ENCODE results near the gene STOML2. TPM values are rescaled to one million over a fixed set of nuclear protein-coding genes. Genes with fewer than 3 reads are reported as not detected.
A peak's percentile ranks its signal among the peaks of the same experiment; 100 is the strongest.

Gene STOML2
- total and polyA plus RNA-seq, 9 of the 15 experiments (the other 6 are each of a cell fraction or from before 2014, with no cell fraction given) = 110 to 220 (median 174) TPM

GRCh38 chr9:35070823-35071813 is 31.8 kb downstream of the STOML2 start:
- CTCF ChIA-PET (ENCODE audit: low intra/inter-chr PET ratio) = interaction anchor here (0.7 kb wide), 1 partner anchor 840 kb away, joined by 3 read pairs; no protein-coding TSS in a partner anchor
- BruUV-seq (replicated peaks) = TSS peak; percentile 41
- Histone ChIP-seq H3K4me1 (replicated peaks in 1 of 2; ENCODE audit: control insufficient read depth in 2 of 2, insufficient read depth in 2 of 2, low read length in 2 of 2) (peaks cover 5 to 15% of the 10 kb centered on the region in 2 experiments; a peak in 3 of 5 replicates), H3K9ac (ENCODE audit: insufficient read depth in 1 of 2, low read depth in 2 of 2, low read length in 2 of 2) (peak overlapping the region; percentile 93 to 95), H4K20me1 (replicated peaks; ENCODE audit: control insufficient read depth, insufficient read depth, low read length) (peaks cover 33% of the 10 kb centered on the region), H3K4me2 (ENCODE audit: insufficient read depth, low read length) (peak overlapping the region; percentile 90), H3K27me3 (ENCODE audit: control insufficient read depth in 2 of 2, insufficient read depth in 2 of 2, low read length in 2 of 2) (no peaks in the 10 kb centered on the region), H3K4me3 (peak overlapping the region; percentile 99), H3K9me1 (ENCODE audit: control insufficient read depth, insufficient read depth, low read length) (no peaks in the 10 kb centered on the region), H3K36me3 (ENCODE audit: control insufficient read depth, insufficient read depth, low read length) (peaks cover 78% of the 10 kb centered on the region), H3K79me2 (ENCODE audit: control insufficient read depth, insufficient read depth, low read length) (peaks cover 58% of the 10 kb centered on the region), H3K27ac (ENCODE audit: extremely low read depth, low read depth, low read length) (peak overlapping the region; percentile 97), H2AFZ (ENCODE audit: low read depth, low read length) (0 out of 2 replicates have a peak overlapping the region, but pooled peaks have one; percentile 39), H3K9me3 (replicated peaks; ENCODE audit: control insufficient read depth, insufficient read depth, low read depth, low read length) (no peaks in the 10 kb centered on the region)
- peak; percentile 26 for FAIRE-seq
- ATAC-seq = no peak
- POLR2A ChIA-PET = interaction anchor here (0.5 to 3.0 kb wide), 17 partner anchors 9 to 1149 kb away, joined by 3 to 32 read pairs (median 4); partner anchors contain the start of genes FANCG and STOML2
- WGBS (ENCODE audit: insufficient coverage, low coverage, missing lambda C conversion rate) = 1% methylated on average over 19 of the region's 20 CpGs
- peak in 1 of 4 experiments; percentile 17 for DNase-seq (ENCODE audit: extremely low read depth in 1 of 4, low spot score in 3 of 4)
- intact Hi-C loops (cut with micrococcal nuclease) (no loop called here), in situ Hi-C loops (cut with MboI) (no loop called here)
- TF ChIP-seq GTF2E2 (tag; IDR thresholded peaks at IDR 0.05) (peak; percentile 15; the same call in 1 of the 2 replicates), CHD1 (IDR thresholded peaks at IDR 0.05; ENCODE audit: low read length) (peak; percentile 72), BCOR (IDR thresholded peaks at IDR 0.05) (no peak), MAFF (IDR thresholded peaks at IDR 0.05; ENCODE audit: low read length) (no peak), FOS (IDR thresholded peaks at IDR 0.05; ENCODE audit: extremely low read depth, insufficient read length) (no peak)
